ENCODE results near the gene NEU4.
"Not testable (repeated sequence)": the region's sequence is repeated elsewhere in the genome, so short reads cannot be mapped to it uniquely, and the experiment has no call there.

Gene NEU4

DNA sequence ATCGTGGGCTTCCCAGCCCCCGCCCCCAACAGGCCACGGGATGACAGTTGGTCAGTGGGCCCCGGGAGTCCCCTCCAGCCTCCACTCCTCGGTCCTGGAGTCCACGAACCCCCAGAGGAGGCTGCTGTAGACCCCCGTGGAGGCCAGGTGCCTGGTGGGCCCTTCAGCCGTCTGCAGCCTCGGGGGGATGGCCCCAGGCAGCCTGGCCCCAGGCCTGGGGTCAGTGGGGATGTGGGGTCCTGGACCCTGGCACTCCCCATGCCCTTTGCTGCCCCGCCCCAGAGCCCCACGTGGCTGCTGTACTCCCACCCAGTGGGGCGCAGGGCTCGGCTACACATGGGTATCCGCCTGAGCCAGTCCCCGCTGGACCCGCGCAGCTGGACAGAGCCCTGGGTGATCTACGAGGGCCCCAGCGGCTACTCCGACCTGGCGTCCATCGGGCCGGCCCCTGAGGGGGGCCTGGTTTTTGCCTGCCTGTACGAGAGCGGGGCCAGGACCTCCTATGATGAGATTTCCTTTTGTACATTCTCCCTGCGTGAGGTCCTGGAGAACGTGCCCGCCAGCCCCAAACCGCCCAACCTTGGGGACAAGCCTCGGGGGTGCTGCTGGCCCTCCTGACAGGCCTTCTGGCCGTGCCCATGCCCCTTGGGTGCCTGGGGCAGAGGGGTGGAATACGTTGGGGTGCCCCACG lies 7.6 kb downstream of the NEU4 start:
- no peak for TF ChIP-seq HDGF (IDR thresholded peaks at IDR 0.05; ENCODE audit: borderline replicate concordance)
- TF ChIP-seq, protein P1, sequence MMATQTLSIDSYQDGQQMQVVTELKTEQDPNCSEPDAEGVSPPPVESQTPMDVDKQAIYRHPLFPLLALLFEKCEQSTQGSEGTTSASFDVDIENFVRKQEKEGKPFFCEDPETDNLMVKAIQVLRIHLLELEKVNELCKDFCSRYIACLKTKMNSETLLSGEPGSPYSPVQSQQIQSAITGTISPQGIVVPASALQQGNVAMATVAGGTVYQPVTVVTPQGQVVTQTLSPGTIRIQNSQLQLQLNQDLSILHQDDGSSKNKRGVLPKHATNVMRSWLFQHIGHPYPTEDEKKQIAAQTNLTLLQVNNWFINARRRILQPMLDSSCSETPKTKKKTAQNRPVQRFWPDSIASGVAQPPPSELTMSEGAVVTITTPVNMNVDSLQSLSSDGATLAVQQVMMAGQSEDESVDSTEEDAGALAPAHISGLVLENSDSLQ (IDR thresholded peaks at IDR 0.05), result no peak
- TF ChIP-seq L3MBTL2 (conservative IDR thresholded peaks at IDR 0.05), result no peak
- TF ChIP-seq ZNF384 (IDR thresholded peaks at IDR 0.05), result no peak
- TF ChIP-seq LEF1 (IDR thresholded peaks at IDR 0.05; ENCODE audit: borderline replicate concordance), result no peak
- no peak for TF ChIP-seq SUZ12 (IDR thresholded peaks at IDR 0.05)
- no peak for TF ChIP-seq ARNT (IDR thresholded peaks at IDR 0.05)
- no peak for TF ChIP-seq CTBP1 (IDR thresholded peaks at IDR 0.05; ENCODE audit: borderline replicate concordance)
- no peak for TF ChIP-seq FOXA1 (IDR thresholded peaks at IDR 0.05)
- no peak for TF ChIP-seq BHLHE40 (IDR thresholded peaks at IDR 0.05; ENCODE audit: borderline replicate concordance)
- TF ChIP-seq ELF4 (IDR thresholded peaks at IDR 0.05), result no peak
- no peak for TF ChIP-seq FOXK2 (IDR thresholded peaks at IDR 0.05)
- ChIA-PET POLR2A (no interaction called here), CTCF (no interaction called here)
- no peak for DNase-seq (ENCODE audit: extremely low spot score)

DNA sequence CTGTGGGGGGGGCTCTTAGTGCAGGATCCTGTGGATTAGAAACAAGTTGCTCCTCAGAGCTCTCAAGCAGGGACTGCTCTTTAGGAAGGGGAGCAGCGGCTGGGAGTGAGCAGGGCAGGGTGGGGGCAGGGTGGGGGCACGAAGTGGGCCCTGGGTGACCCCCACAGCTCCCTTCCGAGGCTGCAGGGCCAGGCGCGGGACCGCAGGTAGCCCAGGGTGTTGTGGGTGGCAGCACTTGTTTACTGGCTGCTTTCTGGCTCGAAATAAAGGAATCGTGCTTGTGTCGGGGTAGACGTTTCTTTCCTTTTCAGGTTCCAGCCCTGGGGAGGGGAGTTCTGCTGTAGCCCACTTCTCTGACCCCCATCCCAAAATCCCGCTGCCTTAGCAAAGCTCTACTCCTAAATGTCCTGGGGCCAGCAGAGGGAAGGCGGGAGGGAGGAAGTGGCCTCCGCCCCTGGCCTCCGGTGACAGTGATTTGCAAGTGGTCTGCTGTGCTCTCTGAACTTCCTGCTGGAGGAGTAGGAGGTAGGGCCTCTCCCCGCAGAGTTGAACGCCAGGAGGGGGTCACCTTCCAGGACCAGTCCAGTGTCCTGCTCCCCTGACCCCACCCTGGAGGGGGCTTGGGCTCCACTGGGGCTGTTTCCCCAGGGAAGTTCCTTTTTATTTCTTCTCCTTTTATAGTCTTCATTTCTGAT lies 8.3 kb downstream of the NEU4 start:
- TF ChIP-seq, protein P1 (IDR thresholded peaks at IDR 0.05), result no peak
- TF ChIP-seq FOXM1 (IDR thresholded peaks at IDR 0.05; ENCODE audit: borderline replicate concordance) (no peak), FOXK2 (IDR thresholded peaks at IDR 0.05) (no peak), NFRKB (IDR thresholded peaks at IDR 0.05) (no peak)
- ChIA-PET CTCF (no interaction called here), POLR2A (no interaction called here)
- DNase-seq (ENCODE audit: extremely low spot score), result no peak

DNA sequence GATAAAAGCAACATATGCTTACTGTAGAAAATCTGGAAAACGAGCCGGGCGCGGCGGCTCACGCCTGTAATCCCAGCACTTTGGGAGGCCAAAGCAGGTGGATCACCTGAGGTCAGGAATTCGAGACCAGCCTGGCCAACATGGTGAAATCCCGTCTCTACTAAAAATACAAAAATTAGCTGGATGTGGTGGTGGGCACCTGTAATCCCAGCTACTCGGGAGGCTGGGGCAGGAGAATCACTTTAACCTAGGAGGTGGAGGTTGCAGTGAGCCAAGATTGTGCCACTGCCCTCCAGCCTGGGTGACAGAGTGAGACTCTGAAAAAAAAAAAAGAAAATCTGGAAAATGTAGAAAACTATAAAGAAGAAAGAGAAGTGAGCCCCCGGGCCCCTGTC lies 8.8 kb downstream of the NEU4 start:
- CTCF ChIA-PET; POLR2A ChIA-PET; DNase-seq (ENCODE audit: extremely low spot score): not testable (repeated sequence)

DNA sequence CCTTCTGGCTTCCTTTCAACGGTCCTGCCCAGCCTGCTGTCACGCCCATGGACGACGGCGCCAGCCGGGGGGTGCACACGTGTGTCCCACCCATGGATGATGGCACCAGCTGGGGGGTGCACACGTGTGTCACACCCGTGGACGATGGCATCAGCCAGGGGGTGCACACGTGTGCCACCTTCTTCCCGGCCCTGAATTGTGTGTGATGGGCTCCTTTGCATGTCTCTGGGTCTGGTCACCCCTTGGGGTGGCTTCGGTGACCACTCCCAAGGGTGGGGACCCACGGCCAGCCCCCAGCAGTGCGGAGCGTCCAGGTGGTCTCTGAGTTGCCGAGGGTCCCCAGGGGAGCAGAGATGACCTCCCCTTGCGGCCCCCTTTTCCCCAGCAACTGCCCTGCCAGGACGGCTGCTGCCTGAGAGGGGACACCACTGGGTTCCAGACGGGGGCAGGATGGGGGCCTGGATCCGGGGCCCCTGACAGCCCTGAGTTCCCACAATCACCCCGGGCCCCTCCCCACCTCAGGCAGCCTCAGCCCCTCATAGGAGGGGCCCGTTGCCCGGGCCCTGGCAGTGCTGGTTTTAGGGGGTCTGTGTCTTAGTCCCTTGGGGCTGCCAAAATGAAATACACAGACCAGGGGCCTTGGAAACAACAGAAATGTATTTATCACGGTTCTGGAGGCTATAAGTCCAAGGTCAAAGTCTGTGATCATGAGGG lies 9.4 kb downstream of the NEU4 start:
- CTCF ChIA-PET, result no interaction called here
- POLR2A ChIA-PET, result no interaction called here
- DNase-seq (ENCODE audit: extremely low spot score), result no peak
- no peak for TF ChIP-seq CTBP1 (IDR thresholded peaks at IDR 0.05; ENCODE audit: borderline replicate concordance)

DNA sequence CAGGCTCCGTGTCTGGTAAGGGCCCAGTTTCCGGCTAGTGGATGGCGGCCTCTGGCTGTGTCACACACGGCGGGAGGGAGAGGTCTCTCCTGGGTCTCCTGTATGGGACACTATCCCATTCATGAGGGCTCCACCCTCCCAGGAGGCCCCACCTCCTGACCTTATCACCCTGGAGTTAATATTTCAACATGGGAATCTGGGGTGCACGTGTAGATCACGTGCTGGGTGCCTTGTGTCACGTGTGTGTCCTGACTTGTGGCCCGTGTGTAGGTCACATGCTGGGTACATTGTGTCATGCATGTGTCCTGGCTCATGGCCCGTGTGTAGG lies 9.9 kb downstream of the NEU4 start:
- POLR2A ChIA-PET, result no interaction called here
- TF ChIP-seq FOXA1 (IDR thresholded peaks at IDR 0.05), result no peak
- DNase-seq (ENCODE audit: extremely low spot score), result no peak
- CTCF ChIA-PET, result no interaction called here

DNA sequence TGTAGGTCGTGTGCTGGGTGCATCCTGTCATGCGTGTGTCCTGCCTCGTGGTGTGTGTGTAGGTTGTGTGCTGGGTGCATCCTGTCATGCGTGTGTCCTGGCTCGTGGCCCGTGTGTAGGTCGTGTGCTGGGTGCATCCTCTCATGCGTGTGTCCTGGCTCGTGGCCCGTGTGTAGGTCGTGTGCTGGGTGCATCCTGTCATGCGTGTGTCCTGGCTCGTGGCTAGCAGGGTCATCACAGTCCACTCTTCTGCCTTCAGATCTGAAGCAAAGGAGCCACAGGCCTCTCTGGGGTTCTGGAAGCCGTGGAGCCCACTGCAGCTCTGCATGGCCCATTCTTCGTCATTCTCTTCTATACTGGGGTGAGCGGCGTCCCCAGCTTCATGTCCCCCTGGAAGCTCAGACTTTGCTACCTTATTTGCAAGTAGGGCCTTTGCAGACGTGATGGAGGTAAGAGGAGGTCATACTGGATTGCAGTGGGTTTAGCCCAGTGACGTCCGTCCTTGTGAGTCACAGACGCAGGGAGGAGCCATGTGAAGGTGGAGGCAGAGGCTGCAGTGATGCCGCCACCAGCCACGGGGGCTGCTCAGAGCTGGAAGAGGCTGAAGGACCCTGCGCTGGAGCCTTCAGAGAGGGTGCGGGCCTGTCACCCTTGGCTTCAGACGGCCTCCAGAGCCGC lies 11.1 kb downstream of the NEU4 start:
- CTCF ChIA-PET; DNase-seq (ENCODE audit: extremely low spot score); POLR2A ChIA-PET: not testable (repeated sequence)

DNA sequence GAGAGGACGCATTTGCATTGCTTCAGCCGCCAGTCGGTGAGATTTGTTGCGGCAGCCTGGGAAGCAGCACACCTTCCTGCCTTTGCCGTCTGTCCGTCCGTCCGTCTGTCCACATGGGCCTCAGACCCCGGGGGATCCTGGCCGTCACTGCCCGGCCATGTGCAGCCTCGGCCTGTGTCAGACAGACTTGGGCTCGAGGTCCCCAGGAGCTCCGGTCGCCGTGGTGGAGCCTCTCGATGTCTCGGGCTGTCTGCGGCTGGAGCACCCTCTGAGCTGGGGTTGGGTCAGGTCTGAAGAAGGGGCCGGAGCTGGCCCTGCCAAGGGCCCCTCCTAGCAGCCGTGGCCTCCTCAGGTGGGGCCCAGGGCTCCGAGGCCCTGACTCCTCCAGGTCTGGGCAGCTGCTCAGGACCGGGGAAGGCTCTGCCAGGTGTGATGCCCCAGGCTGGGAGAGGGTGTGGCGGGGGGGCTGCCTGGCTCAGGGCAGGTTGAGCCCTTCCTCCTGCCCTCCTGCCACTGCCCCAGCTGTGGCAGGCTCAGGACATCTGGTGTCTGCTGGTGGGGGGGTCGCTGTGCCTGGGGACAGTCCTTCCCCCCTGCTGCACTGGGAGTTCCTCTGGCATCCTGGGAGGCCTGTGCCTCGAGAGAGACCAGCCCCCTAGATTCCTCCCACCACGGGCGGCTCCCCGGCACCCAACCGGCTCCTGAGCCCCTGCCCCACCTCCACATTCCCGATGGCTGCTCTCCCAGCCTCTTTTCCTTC lies 11.8 kb downstream of the NEU4 start:
- CTCF ChIA-PET, result no interaction called here
- DNase-seq (ENCODE audit: extremely low spot score), result no peak
- POLR2A ChIA-PET, result no interaction called here
- TF ChIP-seq CTBP1 (IDR thresholded peaks at IDR 0.05; ENCODE audit: borderline replicate concordance) (no peak), TARDBP (IDR thresholded peaks at IDR 0.05) (no peak), FOXM1 (IDR thresholded peaks at IDR 0.05; ENCODE audit: borderline replicate concordance) (no peak), NFRKB (IDR thresholded peaks at IDR 0.05) (no peak), L3MBTL2 (conservative IDR thresholded peaks at IDR 0.05) (no peak), ARNT (IDR thresholded peaks at IDR 0.05) (no peak), SUZ12 (IDR thresholded peaks at IDR 0.05) (no peak), ZNF384 (IDR thresholded peaks at IDR 0.05) (no peak), SP1 (IDR thresholded peaks at IDR 0.05) (no peak), LEF1 (IDR thresholded peaks at IDR 0.05; ENCODE audit: borderline replicate concordance) (no peak), FOXA1 (IDR thresholded peaks at IDR 0.05) (no peak), FOXK2 (IDR thresholded peaks at IDR 0.05) (no peak), BHLHE40 (IDR thresholded peaks at IDR 0.05; ENCODE audit: borderline replicate concordance) (no peak), HDGF (IDR thresholded peaks at IDR 0.05; ENCODE audit: borderline replicate concordance) (no peak), ELF4 (IDR thresholded peaks at IDR 0.05) (no peak)
- TF ChIP-seq, protein P1 (IDR thresholded peaks at IDR 0.05), result no peak

Measured in HEK293T (cell line).